Panc1 (cell line): ENCODE measurements around the gene MIPEP. TPM values are rescaled to one million over a fixed set of nuclear protein-coding genes. Genes with fewer than 3 reads are reported as not detected.

Source experiments
- ATAC-seq: fragments of 200-7000 bp; cut with Tn5 transposase; 2 replicates; pipeline ENCODE4 v1.9.1; 2020; ENCODE audit warnings: mild to moderate bottlenecking, moderate library complexity
- BruUV-seq: library from RNA; stranded (reverse); fragments of 400-500 nt; replicated peaks from 2 replicates; lab custom pipeline; 2021; lab: Mats Ljungman, UMichigan
- CTCF ChIA-PET: fragments of 300-600 bp; sonication (Branson Sonifier 250); formaldehyde crosslinking; loops from one replicate; lab custom pipeline; 2022; ENCODE audit warnings: antibody characterized with exemption; lab: Charles Lee
- POLR2A ChIA-PET: fragments of 300-600 bp; sonication (Branson Sonifier 250); formaldehyde crosslinking; loops from one replicate; lab custom pipeline; 2022; ENCODE audit warnings: antibody characterized with exemption; lab: Charles Lee
- DNase-seq: peaks from one replicate; pipeline ENCODE4 v3.0.0-alpha.2; 2010; ENCODE audit warnings: low read depth, low spot score
- H3K27ac ChIP-seq: 2 replicates; pipeline ENCODE4 v1.5.1; 2011; ENCODE audit warnings: mild to moderate bottlenecking, low read length, inconsistent platforms
- H3K27me3 ChIP-seq: fragments of 200-500 bp; sonication (Bioruptor generic); 2 replicates; pipeline ENCODE4 v1.6.0; 2014; ENCODE audit warnings: low read length, inconsistent platforms; ENCODE audit not compliant: control insufficient read depth, insufficient read depth
- H3K36me3 ChIP-seq: fragments of 200-500 bp; sonication (Bioruptor generic); 2 replicates; pipeline ENCODE4 v1.5.1; 2014; ENCODE audit warnings: inconsistent platforms, mild to moderate bottlenecking, low read length, moderate library complexity; ENCODE audit not compliant: control insufficient read depth, insufficient read depth
- H3K4me1 ChIP-seq: 2 replicates; pipeline ENCODE4 v1.5.1; 2011; ENCODE audit warnings: inconsistent platforms, mild to moderate bottlenecking, low read length, moderate library complexity; ENCODE audit not compliant: control insufficient read depth, insufficient read depth
- H3K4me3 ChIP-seq, 2 experiments: 2 replicates each; pipeline ENCODE4 v1.5.1; 2011 to 2012; ENCODE audit warnings: low read depth in 2 of 2, low read length in 2 of 2, mild to moderate bottlenecking in 2 of 2, inconsistent platforms in 1 of 2, moderate library complexity in 1 of 2
- H3K9me3 ChIP-seq: fragments of 200-500 bp; sonication (Bioruptor generic); 2 replicates; pipeline ENCODE4 v1.5.1; 2014; ENCODE audit warnings: low read depth, mild to moderate bottlenecking, inconsistent platforms, low read length, moderate library complexity; ENCODE audit not compliant: control insufficient read depth, insufficient read depth
- POLR2AphosphoS5 ChIP-seq: IDR thresholded peaks from 2 replicates; pipeline ENCODE4 v1.6.1; 2012; ENCODE audit warnings: mild to moderate bottlenecking, low read depth, low read length, moderate library complexity
- SIN3A ChIP-seq: IDR thresholded peaks from 2 replicates; pipeline ENCODE4 v1.6.1; 2012; ENCODE audit warnings: low read depth, mild to moderate bottlenecking, low read length, moderate library complexity, borderline replicate concordance; ENCODE audit not compliant: insufficient read depth
- TCF7L2 ChIP-seq: IDR thresholded peaks from 2 replicates; pipeline ENCODE4 v1.6.1; 2011; ENCODE audit warnings: mild to moderate bottlenecking, low read depth, low read length, inconsistent platforms
- in situ Hi-C: cut with HindIII; loops from 2 replicates; pipeline ENCODE4 v1.10.0; 2016; ENCODE audit warnings: low sequenced_read_pairs, low pct_unique_long_range_greater_than_20kb
- intact Hi-C: fragments of 100-400 bp; cut with micrococcal nuclease; formaldehyde crosslinking; loops from one replicate; pipeline ENCODE4 v1.10.0; 2022; ENCODE audit not compliant: unreplicated experiment
- total RNA-seq: library from RNA; stranded (reverse); gene quantifications from one replicate; pipeline ENCODE4 v1.2.1, GENCODE V29; 2021; ENCODE audit not compliant: unreplicated experiment
- TF ChIP-seq, protein P1 (sequence below), 2 experiments: IDR thresholded peaks; 2 replicates each; pipeline ENCODE4 v1.6.1; 2011 to 2012; ENCODE audit warnings: low read depth in 2 of 2, control low read depth in 1 of 2, low read length in 1 of 2, mild to moderate bottlenecking in 1 of 2, moderate library complexity in 1 of 2; ENCODE audit not compliant: insufficient read depth in 1 of 2
- TF ChIP-seq, protein P2 (sequence below): fragments of 450-650 bp; IDR thresholded peaks from 2 replicates; pipeline ENCODE4 v1.5.1; 2017; ENCODE audit warnings: mild to moderate bottlenecking

The MIPEP gene
- total RNA-seq, 1 experiment from 2014 or later: 13.8 TPM

- Histone ChIP-seq H3K27ac (no peak overlapping the region), H3K9me3 (no peaks in the 10 kb centered on the region), H3K27me3 (no peaks in the 10 kb centered on the region), H3K4me1 (no peaks in the 10 kb centered on the region), H3K4me3 (no peak overlapping the region), H3K36me3 (no peaks in the 10 kb centered on the region)
- ChIA-PET CTCF (no interaction called here), POLR2A (no interaction called here)
- BruUV-seq: no TSS peak
- intact Hi-C loops (no loop called here), in situ Hi-C loops (no loop called here)
- DNase-seq (no peak), ATAC-seq (no peak)
- TF ChIP-seq SIN3A (no peak), TCF7L2 (no peak), POLR2AphosphoS5 (no peak)
- TF ChIP-seq, protein P1, sequence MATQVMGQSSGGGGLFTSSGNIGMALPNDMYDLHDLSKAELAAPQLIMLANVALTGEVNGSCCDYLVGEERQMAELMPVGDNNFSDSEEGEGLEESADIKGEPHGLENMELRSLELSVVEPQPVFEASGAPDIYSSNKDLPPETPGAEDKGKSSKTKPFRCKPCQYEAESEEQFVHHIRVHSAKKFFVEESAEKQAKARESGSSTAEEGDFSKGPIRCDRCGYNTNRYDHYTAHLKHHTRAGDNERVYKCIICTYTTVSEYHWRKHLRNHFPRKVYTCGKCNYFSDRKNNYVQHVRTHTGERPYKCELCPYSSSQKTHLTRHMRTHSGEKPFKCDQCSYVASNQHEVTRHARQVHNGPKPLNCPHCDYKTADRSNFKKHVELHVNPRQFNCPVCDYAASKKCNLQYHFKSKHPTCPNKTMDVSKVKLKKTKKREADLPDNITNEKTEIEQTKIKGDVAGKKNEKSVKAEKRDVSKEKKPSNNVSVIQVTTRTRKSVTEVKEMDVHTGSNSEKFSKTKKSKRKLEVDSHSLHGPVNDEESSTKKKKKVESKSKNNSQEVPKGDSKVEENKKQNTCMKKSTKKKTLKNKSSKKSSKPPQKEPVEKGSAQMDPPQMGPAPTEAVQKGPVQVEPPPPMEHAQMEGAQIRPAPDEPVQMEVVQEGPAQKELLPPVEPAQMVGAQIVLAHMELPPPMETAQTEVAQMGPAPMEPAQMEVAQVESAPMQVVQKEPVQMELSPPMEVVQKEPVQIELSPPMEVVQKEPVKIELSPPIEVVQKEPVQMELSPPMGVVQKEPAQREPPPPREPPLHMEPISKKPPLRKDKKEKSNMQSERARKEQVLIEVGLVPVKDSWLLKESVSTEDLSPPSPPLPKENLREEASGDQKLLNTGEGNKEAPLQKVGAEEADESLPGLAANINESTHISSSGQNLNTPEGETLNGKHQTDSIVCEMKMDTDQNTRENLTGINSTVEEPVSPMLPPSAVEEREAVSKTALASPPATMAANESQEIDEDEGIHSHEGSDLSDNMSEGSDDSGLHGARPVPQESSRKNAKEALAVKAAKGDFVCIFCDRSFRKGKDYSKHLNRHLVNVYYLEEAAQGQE (IDR thresholded peaks at IDR 0.05; ENCODE audit: insufficient read depth in 1 of 2, low read depth in 2 of 2, low read length in 1 of 2): no peak
- TF ChIP-seq, protein P2, sequence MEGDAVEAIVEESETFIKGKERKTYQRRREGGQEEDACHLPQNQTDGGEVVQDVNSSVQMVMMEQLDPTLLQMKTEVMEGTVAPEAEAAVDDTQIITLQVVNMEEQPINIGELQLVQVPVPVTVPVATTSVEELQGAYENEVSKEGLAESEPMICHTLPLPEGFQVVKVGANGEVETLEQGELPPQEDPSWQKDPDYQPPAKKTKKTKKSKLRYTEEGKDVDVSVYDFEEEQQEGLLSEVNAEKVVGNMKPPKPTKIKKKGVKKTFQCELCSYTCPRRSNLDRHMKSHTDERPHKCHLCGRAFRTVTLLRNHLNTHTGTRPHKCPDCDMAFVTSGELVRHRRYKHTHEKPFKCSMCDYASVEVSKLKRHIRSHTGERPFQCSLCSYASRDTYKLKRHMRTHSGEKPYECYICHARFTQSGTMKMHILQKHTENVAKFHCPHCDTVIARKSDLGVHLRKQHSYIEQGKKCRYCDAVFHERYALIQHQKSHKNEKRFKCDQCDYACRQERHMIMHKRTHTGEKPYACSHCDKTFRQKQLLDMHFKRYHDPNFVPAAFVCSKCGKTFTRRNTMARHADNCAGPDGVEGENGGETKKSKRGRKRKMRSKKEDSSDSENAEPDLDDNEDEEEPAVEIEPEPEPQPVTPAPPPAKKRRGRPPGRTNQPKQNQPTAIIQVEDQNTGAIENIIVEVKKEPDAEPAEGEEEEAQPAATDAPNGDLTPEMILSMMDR: no peak
Observed at GRCh38 chr13:23692816-23693215, 196.4 kb downstream of the MIPEP start.

DNA sequence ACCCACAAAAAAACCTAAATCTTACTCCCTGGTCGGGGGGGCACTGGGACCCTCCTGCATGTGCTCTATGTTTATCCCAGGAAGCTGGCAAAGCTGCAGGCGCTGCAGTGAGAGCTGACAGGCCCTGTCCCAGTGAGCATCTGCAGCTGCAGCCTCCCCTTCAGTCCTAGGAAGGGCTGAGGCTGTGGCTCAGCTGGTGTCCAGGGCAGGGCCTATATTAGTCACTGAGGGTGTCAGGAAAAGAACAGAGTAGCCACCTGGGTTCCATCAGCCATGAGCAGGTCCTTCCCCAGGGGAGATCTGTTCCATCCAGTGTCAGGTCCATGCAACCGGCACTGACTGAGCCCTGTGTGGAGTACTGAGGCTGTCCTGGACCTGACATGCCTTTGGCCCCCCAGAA lies 198.5 kb downstream of the MIPEP start:
- intact Hi-C loops (no loop called here), in situ Hi-C loops (no loop called here)
- ATAC-seq (no peak), DNase-seq (no peak)
- Histone ChIP-seq H3K27me3 (no peaks in the 10 kb centered on the region), H3K4me3 (no peak overlapping the region), H3K27ac (no peak overlapping the region), H3K9me3 (no peaks in the 10 kb centered on the region), H3K4me1 (no peaks in the 10 kb centered on the region), H3K36me3 (no peaks in the 10 kb centered on the region)
- CTCF ChIA-PET: no interaction called here
- BruUV-seq: no TSS peak
- TF ChIP-seq, protein P1 (IDR thresholded peaks at IDR 0.05; ENCODE audit: insufficient read depth in 1 of 2, low read depth in 2 of 2, low read length in 1 of 2): no peak
- no peak for TF ChIP-seq POLR2AphosphoS5
- TF ChIP-seq, protein P2: no peak
- TF ChIP-seq SIN3A: no peak
- TF ChIP-seq TCF7L2: no peak
- POLR2A ChIA-PET: no interaction called here
